Mucosa of stomach (tissue), 1 donor: Measurements from ENCODE around the gene MRPS23.

Source experiments
- H3K27me3 ChIP-seq: one replicate; pipeline ENCODE4 v1.7.0; 2013; ENCODE audit warnings: mild to moderate bottlenecking, low read length; ENCODE audit not compliant: control insufficient read depth, insufficient read depth
- H3K36me3 ChIP-seq: one replicate; pipeline ENCODE4 v1.7.0; 2013; ENCODE audit warnings: low read length; ENCODE audit not compliant: control insufficient read depth, insufficient read depth
- H3K4me1 ChIP-seq: one replicate; pipeline ENCODE4 v1.7.0; 2013; ENCODE audit warnings: mild to moderate bottlenecking, low read length; ENCODE audit not compliant: control insufficient read depth, insufficient read depth
- H3K4me3 ChIP-seq: one replicate; pipeline ENCODE4 v1.7.0; 2013; ENCODE audit warnings: low read length
- H3K9ac ChIP-seq: one replicate; pipeline ENCODE4 v1.7.0; 2013; ENCODE audit warnings: mild to moderate bottlenecking, low read length, moderate library complexity
- H3K9me3 ChIP-seq: one replicate; pipeline ENCODE4 v1.7.0; 2013; ENCODE audit warnings: mild to moderate bottlenecking, low read length, moderate library complexity; ENCODE audit not compliant: control insufficient read depth
- donor health status: Pancreatic carcinoma.

MRPS23 gene

DNA sequence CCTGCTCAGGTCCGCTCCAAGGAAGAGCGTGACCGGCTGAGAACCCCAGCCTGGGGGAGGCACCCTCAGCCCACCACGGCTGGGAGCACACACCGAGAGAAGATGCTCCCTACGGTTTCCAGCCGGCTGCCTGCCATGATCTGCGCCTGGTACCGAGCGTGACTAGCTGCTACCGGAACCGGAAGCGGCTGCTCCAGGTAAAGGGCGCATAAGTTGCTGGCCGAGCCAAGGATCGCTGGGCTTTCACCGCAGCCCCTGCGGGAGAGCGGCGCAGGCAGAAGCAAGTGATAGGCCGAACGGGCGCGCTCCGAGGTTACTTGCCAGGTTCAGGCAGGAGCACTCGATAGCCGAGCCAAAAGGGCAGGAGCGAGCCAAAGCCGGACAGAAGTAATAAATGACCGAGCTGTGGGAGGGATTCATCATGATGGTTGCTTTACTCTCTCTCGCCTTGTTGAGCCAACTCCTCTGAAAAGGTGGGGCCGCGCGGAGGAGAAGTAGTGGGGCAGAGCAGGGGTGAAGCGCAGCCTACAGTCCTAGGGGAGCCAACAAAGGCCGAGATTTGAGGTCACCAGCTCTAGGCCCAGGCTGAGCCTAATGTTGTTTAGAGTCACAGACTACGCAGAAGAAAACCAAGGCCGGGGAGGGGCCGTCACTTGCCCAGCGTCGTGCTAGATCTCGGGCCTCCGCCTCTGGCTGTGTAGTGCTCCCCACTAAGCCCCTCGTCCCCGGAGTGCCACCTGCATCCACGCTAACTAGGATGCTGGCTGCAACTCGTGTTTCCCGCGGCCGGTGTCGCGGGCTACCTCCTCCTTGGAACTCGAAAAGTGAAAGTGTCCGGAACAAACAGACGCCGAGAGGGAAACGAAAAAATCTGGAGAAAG, at the start of gene MRPS23:
TSS of gene MRPS23 (minus strand) at position 171 of the 881 bp plus-strand sequence. CDS start at position 137, 34 bp downstream.
- H3K4me1 ChIP-seq, result peaks cover 24% of the 10 kb centered on the region
- H3K4me3 ChIP-seq, result peak within 1 kb of the TSS; percentile 74
- peak within 1 kb of the TSS; percentile 73 for H3K9ac ChIP-seq
- H3K36me3 ChIP-seq, result no peaks in the 10 kb centered on the region
- no peaks in the 10 kb centered on the region for H3K27me3 ChIP-seq
- H3K9me3 ChIP-seq, result no peaks in the 10 kb centered on the region

DNA sequence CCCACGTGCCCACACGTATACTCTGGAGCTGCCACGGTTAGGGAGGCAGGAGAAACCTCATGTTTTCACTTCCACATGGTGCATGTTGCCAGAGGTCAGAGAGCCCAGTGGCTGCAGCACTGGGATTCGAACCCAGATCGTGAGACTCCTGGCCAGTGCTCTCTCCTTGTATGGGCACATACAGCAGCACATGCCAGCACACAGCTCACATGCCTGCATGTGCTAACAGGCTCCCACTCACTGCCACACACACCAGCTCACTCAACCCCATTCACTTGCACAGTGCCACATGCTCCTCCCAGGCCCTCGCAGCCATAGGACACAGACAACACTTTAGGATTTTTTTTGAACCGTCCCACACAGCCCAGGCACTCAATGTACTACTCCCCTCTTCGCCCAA, 49.5 kb upstream of the MRPS23 start:
- Histone ChIP-seq H3K9ac (peak overlapping the region; percentile 59), H3K27me3 (no peaks in the 10 kb centered on the region), H3K4me1 (peaks cover 80% of the 10 kb centered on the region), H3K4me3 (no peak overlapping the region), H3K9me3 (no peaks in the 10 kb centered on the region), H3K36me3 (no peaks in the 10 kb centered on the region)

DNA sequence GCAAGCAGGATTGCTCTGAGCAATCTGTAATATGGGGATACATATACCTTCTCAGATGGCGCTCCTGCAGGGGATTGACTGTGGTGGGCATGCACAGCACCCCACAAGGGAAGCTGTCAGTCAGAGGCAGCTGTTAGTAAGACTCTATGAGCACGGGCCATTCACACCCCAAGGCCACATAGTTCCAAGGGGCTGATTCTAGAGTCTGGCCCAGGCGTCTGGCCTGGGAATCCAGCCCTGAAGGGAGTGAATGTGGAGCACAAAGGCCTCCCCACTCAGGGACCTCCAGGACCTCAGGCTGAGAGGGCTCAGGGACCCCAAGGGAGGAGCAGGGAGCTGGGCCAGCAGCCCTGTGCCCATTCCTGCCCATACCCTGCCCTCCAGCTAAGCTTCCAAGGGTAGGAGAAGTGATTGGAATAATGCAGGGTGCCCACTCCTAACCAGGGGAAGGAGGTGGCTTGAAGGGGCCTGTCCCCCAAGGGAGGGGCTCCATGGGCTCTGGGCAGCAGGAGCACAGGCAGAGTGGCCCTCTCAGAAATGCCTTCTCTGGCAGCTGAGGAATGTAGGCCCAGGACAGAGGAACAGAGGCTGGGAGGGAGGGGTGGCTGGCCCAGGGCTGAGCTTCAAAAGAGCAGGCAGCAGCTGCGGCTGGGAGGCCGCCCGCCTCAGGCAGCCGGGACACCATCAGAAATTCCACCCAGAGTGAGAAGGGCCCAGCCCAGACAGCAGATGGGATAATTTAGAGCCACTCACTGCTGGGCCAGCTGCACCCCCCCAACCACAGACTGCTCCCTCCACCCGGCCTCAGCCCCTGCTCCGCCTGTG, 48.9 kb upstream of the MRPS23 start:
- H3K4me3 ChIP-seq, result no peak overlapping the region
- H3K9ac ChIP-seq, result peak overlapping the region; percentile 59
- no peaks in the 10 kb centered on the region for H3K9me3 ChIP-seq
- no peaks in the 10 kb centered on the region for H3K27me3 ChIP-seq
- H3K4me1 ChIP-seq, result peaks cover 78% of the 10 kb centered on the region
- no peaks in the 10 kb centered on the region for H3K36me3 ChIP-seq

DNA sequence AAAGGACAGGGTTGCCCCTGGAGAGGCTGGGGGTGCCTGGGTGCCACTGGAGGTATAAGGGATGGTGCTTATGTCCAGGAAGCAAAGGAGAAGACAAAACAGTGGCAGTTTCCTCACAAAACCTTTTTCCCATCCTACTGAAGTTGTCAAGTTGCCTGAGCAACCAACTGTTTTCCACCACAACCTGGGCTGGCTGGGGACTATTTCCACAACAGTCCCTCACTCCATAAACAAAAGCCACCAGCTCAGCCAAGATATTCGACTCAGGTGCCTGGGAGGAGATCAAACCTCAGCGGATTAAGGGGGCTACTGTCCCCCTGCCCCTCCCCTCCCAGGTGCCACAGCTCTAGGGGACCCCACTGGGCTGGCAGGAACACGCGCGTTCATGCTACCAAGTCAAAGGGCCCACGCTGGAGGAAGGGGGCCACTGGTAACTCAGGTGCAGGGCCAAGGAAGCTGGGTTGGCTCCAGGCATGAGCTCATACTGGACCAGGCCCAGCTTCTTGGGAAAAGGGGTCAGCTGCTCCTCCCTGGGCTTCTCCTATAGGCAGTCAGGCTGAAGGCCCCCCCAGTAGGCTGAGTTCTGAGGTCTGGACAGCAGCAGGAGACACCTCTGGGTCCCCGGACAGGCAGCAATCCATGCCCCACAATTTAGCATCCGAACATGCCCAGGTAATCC, 45.7 kb upstream of the MRPS23 start:
- Histone ChIP-seq H3K27me3 (no peaks in the 10 kb centered on the region), H3K36me3 (no peaks in the 10 kb centered on the region), H3K9ac (no peak overlapping the region), H3K4me3 (no peak overlapping the region), H3K9me3 (no peaks in the 10 kb centered on the region), H3K4me1 (peaks cover 68% of the 10 kb centered on the region)

DNA sequence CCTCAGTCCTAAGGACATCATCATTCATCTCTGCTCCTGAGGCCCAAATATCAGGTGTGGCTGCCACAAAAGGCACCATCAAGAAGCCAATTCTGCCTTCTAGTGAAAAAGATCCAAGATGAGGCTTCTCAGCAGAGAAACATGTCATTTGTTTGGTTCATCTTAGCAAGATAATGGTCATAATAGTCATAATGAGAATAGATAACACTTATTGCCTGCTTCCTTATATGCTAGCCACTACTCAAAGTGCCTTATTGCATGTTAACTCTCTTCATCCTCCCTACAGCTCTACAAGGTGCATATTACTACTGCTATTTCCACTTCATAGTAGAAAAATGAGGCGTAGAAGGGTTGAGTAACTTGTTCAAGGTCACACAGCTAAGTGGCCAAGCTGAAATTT, 45.0 kb upstream of the MRPS23 start:
- peaks cover 68% of the 10 kb centered on the region for H3K4me1 ChIP-seq
- H3K9ac ChIP-seq, result no peak overlapping the region
- no peak overlapping the region for H3K4me3 ChIP-seq
- no peaks in the 10 kb centered on the region for H3K27me3 ChIP-seq
- no peaks in the 10 kb centered on the region for H3K36me3 ChIP-seq
- H3K9me3 ChIP-seq, result no peaks in the 10 kb centered on the region

DNA sequence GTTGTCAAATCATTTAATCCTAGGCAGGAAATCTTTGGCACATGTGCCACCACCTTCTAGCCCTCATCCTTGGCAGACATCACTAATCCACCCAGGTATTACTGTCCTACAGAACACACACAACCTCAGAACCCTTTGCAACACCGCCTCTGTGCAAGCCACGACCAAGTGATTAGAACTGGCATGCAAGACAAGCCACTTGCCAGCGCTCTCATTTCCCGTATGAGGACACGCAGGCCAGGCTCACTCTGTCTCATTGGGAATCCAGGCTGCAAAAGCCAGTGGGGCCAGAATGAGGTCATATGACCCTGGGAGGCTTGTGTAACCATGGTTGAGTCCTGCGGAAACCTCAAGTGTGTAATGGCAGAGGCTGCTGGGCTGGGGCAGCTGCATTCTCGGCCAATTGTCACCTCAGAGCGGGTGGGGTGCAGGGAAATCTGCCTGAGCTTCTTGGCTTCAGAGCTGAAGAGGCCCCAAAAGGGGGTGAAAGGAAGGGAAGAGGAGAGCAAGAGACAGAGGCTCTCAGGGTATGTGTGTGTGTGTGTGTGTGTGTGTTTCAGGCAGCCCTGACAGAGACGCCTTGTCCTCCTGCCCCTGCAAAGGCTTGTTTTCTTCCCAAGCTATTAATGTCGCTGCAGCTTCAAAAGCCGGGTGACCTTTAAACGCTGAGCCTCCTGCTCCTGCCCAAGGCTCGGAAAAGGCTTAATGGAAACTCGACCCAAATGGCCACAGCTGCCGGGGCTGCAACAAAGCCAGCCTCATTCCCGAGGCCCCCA, 43.2 kb upstream of the MRPS23 start:
- Histone ChIP-seq H3K4me3 (no peak overlapping the region), H3K36me3 (no peaks in the 10 kb centered on the region), H3K9me3 (no peaks in the 10 kb centered on the region), H3K4me1 (peaks cover 50% of the 10 kb centered on the region), H3K27me3 (no peaks in the 10 kb centered on the region), H3K9ac (peak overlapping the region; percentile 56)

DNA sequence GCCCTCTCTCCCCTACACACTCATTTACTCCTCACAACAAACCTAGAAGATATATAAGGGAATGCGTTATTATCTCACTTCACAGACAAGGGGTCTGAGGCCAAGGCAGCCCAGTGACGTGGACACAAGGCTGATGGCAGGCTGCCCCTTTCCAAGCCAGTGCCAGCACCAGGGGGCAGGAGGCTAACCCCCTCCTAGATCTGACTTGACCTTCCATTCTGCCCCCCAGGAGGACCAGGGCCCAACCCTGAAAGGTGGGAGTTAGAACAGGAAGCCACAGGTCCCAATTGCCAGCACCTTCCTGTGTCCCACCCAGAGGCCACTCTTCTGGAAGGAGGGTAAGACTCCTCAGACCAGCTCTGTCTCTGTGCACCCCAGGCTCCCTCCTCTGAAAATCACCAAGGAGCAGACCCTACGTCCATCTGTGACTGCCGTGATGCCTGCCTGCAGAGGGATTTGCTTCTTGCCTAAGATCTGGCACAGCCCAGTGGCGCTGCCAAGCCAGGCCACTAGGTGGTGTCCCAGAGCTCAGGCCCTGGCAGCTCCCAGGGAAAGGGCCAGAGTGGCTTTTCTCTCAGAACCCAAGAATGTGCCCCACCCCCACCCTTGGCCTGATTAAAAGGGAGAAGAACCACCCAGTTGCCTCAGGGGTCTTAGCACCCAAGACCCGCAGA, 42.4 kb upstream of the MRPS23 start:
- Histone ChIP-seq H3K27me3 (no peaks in the 10 kb centered on the region), H3K9ac (peak overlapping the region; percentile 56), H3K4me3 (no peak overlapping the region), H3K36me3 (no peaks in the 10 kb centered on the region), H3K9me3 (no peaks in the 10 kb centered on the region), H3K4me1 (peaks cover 47% of the 10 kb centered on the region)

DNA sequence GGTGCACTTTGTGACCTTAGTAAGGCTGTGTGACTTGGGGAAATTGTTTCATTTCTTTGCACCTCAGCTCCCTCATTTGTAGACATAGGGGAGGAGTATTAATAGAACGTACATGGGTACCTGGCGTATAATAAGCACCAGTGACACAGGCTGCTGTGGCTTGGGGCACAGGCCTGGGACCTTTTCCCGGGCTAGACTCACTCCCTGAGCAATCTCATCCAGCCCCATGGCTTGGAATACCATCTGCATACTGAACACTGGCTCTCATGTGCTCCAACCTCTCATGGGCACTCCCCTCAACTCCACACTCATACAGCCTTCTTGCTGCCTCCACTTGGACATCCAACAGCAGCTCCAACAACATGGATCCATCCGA, 41.0 kb upstream of the MRPS23 start:
- Histone ChIP-seq H3K4me1 (peaks cover 47% of the 10 kb centered on the region), H3K9me3 (no peaks in the 10 kb centered on the region), H3K36me3 (no peaks in the 10 kb centered on the region), H3K4me3 (no peak overlapping the region), H3K9ac (peak overlapping the region; percentile 33), H3K27me3 (no peaks in the 10 kb centered on the region)

DNA sequence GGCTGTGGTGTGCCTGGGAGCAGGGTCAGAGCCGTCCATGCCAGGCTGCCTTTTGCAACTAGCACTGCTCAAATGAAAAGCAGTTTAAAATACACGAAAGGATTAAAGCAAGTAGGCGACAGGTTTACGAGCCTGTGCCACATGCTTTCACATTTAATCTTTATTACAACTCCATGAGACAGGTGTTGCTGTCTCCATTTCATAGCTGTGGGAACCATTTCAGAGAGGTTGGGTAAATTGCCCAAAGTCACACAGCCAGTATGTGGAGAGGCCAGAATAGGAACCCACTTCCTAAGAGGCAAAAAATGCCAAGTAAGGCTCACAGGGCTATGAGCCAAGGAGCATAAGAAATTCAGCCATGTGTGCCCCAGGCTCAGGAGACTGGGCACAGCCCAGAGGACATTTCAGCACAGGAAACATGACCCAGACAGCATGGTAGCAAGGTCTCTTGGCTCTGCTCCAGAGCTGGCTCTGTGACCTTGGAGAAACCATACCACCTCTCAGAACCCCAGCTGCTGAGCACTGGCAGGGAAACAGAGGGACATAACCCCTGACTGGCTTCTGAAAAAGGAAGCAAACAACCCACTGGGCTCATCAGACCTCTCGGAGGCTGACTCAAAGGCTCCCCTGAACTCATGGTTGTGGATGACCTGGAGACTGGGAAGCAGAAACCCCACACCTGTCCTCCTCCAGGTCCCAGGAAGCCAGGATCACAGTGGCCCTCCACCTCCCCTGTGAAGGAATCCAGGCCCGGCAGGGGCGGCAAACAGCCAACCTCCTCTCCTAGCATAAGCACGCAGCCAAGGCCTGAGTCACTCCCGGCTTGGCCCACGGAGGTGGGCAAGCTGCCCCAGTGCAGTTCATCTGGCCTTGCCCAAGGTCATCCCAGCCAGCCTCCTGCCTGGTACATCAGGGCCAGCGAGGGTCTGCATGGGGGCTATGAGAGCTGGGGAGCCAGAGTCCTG, 40.3 kb upstream of the MRPS23 start:
- peak overlapping the region; percentile 33 for H3K9ac ChIP-seq
- H3K9me3 ChIP-seq, result no peaks in the 10 kb centered on the region
- H3K4me3 ChIP-seq, result no peak overlapping the region
- no peaks in the 10 kb centered on the region for H3K36me3 ChIP-seq
- no peaks in the 10 kb centered on the region for H3K27me3 ChIP-seq
- peaks cover 40% of the 10 kb centered on the region for H3K4me1 ChIP-seq

DNA sequence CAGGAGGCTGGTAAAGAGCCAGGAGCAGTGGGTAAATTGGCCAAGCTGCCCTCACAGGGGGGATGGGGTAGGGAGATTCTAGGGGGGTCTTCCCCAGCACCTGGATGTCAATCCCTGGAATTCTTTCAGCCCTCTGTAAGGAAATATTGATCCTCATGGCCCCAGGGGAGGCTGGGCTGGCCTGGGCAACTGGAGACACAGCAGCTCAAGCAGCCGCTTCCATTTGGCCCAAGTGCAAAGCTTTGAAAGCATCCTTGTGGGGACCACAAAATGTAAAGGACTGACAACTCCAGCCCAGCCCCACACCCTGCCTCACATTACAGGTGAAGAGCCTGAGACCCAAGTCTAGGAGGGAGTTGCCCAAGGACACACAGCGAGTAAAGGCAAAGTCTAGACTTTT, 39.4 kb upstream of the MRPS23 start:
- H3K9ac ChIP-seq, result no peak overlapping the region
- H3K27me3 ChIP-seq, result no peaks in the 10 kb centered on the region
- H3K9me3 ChIP-seq, result no peaks in the 10 kb centered on the region
- H3K4me3 ChIP-seq, result no peak overlapping the region
- H3K36me3 ChIP-seq, result no peaks in the 10 kb centered on the region
- H3K4me1 ChIP-seq, result peaks cover 34% of the 10 kb centered on the region
